Bronchial epithelial cell (primary cell): ENCODE data around the gene PTK7. TPM values are rescaled to one million over a fixed set of nuclear protein-coding genes. Genes with fewer than 3 reads are reported as not detected.
A peak's percentile ranks its signal among the peaks of the same experiment; 100 is the strongest.
"Not testable (repeated sequence)": the region's sequence is repeated elsewhere in the genome, so short reads cannot be mapped to it uniquely, and the experiment has no call there.

Experiments used
- DNase-seq: peaks from one replicate; pipeline ENCODE4 v3.0.0-alpha.2; 2010; ENCODE audit warnings: low read depth
- FAIRE-seq: peaks from 2 replicates; lab custom pipeline; 2011; peaks lifted over from hg19 to GRCh38; lab: Jason Lieb, UNC
- H3K27me3 ChIP-seq: 2 replicates; pipeline ENCODE4 v1.5.1; 2011; ENCODE audit warnings: low read length; ENCODE audit not compliant: control insufficient read depth, insufficient read depth
- H3K36me3 ChIP-seq: 2 replicates; pipeline ENCODE4 v1.5.1; 2011; ENCODE audit warnings: low read length; ENCODE audit not compliant: control insufficient read depth, insufficient read depth
- H3K4me3 ChIP-seq: 2 replicates; pipeline ENCODE4 v1.5.1; 2011; ENCODE audit warnings: mild to moderate bottlenecking, low read depth, low read length, control low read depth
- CTCF ChIP-seq: IDR thresholded peaks from 2 replicates; pipeline ENCODE4 v1.5.1; 2011; ENCODE audit warnings: mild to moderate bottlenecking, moderate library complexity, low read length, control low read depth, inconsistent platforms; ENCODE audit not compliant: insufficient read depth, severe bottlenecking
- total RNA-seq: library from RNA; depleted of rRNA; stranded (reverse); fragments of >200 nt; gene quantifications from 2 replicates; pipeline ENCODE4 v1.2.1, GENCODE V29; 2014

PTK7 gene
- total RNA-seq, 1 donor from 2014 or later: 53.2 TPM

GRCh38 chr6:43077333-43077809, 1.3 kb downstream of the PTK7 start:
- no peak for TF ChIP-seq CTCF
- FAIRE-seq (no peak), DNase-seq (peak; percentile 58)
- H3K36me3 ChIP-seq: no peaks in the 10 kb centered on the region
- no peaks in the 10 kb centered on the region for H3K27me3 ChIP-seq
- H3K4me3 ChIP-seq: peak overlapping the region; percentile 83

DNA sequence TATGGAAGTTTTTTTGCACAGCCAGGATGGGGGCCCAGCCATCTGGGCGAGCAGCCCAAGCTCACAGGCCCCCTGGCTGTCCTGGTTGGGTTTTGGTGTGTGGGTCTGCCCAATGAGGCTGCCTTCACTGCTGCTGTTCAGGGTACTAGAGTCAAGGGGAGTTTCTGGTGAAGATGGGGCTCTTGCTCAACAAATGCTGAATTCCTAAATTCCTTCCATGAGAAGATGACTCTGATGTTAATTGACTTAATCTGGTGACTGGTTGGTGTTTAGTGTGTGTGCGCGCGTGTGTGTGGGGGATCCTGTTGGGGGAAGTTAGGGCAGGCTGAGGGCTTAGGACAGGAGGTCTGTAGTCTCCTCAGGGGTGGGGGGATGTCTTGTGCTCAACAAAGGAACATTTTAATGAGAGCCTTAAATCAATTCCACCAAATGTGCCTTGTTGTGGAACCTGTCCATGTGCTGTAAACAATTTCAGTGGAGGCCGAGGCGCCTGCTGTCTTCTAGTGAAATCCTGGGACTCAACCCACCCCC, 1.9 kb downstream of the PTK7 start:
- DNase-seq (no peak), FAIRE-seq (no peak)
- Histone ChIP-seq H3K4me3 (peak overlapping the region; percentile 83), H3K27me3 (no peaks in the 10 kb centered on the region), H3K36me3 (no peaks in the 10 kb centered on the region)
- no peak for TF ChIP-seq CTCF

DNA sequence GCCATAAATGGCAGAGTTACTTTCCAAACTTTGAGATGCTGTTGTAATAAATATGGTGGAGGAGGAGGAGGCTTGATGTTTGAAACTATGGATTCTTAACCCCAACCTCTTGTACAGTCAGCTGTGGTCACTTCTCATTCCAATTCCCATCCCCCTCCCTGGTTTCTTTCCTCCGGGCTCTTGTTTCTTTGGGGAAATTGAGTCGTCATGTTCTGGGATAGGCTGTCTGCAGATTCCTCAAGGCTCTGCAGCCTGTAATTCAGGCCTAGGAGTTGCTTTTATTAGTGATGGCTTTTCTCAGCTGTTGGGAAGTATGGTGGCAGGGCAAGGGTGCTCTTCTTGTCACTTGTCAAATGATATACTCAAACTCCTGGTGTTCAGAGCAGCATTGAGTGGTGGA, 2.6 kb downstream of the PTK7 start:
- Histone ChIP-seq H3K27me3 (no peaks in the 10 kb centered on the region), H3K4me3 (no peak overlapping the region), H3K36me3 (no peaks in the 10 kb centered on the region)
- DNase-seq (no peak), FAIRE-seq (no peak)
- no peak for TF ChIP-seq CTCF

DNA sequence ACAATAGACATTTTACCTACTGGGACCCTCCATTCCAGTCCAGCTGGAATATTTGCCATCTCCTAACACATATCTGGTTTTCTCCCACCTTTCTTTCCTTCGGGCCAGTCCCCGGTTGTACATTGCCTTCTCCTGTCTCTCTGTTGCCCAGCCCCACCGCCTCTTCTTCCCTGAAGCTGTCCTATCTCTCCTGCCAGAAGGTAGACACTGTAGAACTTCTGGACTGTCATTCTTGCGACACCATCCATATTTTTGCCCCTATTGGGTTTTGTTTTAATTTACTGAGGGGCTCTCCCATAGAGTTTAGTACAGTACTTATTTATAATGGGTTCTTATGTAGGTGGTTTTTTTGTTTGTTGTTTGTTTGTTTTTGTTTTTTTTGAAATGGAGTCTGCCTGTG, 4.9 kb downstream of the PTK7 start:
- DNase-seq (no peak), FAIRE-seq (no peak)
- no peaks in the 10 kb centered on the region for H3K36me3 ChIP-seq
- no peak overlapping the region for H3K4me3 ChIP-seq
- no peak for TF ChIP-seq CTCF
- no peaks in the 10 kb centered on the region for H3K27me3 ChIP-seq

- DNase-seq, H3K36me3 ChIP-seq, H3K27me3 ChIP-seq, H3K4me3 ChIP-seq, FAIRE-seq: not testable (repeated sequence)
Observed at GRCh38 chr6:43081922-43082321, 5.8 kb downstream of the PTK7 start.

DNA sequence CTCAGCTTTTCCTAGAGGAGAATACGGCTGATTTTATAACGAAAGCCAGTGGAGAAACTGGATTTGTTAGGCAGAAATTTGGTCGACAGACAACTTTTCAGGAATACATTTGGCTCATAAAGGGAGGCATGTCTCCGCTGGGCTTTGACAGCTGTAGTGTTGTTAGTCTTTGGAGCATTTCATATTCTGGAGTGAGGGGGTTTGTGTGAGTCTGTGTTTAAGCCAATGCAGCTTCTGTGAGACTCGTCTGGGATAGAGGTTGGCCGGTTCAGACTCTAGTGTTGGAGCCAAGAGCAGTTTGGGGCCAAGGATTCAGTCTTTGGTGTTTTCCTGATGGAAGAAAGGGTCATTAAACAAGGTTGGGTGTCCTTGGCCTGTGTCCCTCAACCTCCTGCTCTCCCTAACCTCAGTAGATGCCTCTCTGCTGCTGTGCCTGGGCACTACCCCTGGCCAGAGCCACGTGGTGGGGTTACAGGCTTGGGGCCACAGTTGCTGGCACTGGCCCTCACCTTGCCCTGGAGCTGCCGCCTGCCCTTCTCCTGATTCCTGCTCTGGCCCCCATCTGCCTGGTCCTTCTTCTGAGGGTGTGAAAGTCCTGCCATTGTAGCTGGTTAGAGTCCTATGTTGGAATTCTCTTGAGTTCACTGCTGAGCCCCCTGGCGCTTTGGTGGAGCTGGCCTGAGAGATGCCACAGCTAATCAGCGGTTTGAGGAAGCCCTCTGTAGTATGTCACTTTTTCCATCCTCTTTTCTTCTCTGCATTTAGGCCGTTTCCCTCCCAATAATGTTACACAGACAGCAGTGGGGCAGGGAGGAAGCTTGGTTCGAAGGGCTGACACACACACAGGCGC, 6.9 kb downstream of the PTK7 start:
- Histone ChIP-seq H3K36me3 (no peaks in the 10 kb centered on the region), H3K27me3 (no peaks in the 10 kb centered on the region), H3K4me3 (no peak overlapping the region)
- no peak for TF ChIP-seq CTCF
- FAIRE-seq: no peak
- DNase-seq: no peak
